HG02973 (cell line): ENCODE measurements around the gene SPRYD3.
"Not testable (repeated sequence)": the region's sequence is repeated elsewhere in the genome, so short reads cannot be mapped to it uniquely, and the experiment has no call there.

ENCODE experiments used
- ATAC-seq: cut with Tn5 transposase; IDR thresholded peaks from one replicate; pipeline ENCODE4 v1.9.1; 2021; ENCODE audit warnings: moderate library complexity; ENCODE audit not compliant: unreplicated experiment

The SPRYD3 gene

DNA sequence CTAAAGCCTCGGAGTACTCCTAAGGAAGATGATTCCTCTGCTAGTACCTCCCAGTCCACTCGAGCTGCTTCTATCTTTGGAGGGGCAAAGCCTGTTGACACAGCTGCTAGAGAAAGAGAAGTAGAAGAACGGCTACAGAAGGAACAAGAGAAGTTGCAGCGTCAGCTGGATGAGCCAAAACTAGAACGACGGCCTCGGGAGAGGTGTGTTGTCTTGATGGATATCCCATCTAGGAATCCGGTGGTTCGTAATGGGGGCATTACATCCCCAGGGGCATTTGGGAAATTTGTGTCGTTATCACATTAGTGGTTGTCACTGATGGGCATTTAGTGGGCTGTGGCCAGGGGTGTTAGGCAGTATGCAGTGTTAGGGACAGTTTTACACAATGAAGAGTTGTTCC is 45.4 kb downstream of the SPRYD3 start:
- ATAC-seq: not testable (repeated sequence)

DNA sequence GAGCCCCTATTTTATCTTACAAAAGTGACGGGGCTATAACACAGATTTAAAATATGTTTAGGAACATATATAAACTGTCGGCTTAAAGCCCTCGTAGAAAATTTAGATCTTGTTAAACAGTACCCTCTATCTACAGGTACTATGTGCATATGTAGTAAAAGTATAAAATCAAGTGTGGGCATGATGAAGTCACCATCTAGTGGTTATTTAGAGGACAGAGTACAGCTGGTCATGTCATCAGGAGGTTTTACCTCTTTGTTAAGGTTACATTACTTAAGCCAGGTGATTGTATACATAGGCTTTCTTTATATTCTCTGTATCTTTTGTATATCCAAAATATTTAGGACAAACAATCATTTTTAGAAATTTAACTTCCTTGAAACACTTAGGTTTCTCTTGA is 47.6 kb downstream of the SPRYD3 start:
- no peak for ATAC-seq

DNA sequence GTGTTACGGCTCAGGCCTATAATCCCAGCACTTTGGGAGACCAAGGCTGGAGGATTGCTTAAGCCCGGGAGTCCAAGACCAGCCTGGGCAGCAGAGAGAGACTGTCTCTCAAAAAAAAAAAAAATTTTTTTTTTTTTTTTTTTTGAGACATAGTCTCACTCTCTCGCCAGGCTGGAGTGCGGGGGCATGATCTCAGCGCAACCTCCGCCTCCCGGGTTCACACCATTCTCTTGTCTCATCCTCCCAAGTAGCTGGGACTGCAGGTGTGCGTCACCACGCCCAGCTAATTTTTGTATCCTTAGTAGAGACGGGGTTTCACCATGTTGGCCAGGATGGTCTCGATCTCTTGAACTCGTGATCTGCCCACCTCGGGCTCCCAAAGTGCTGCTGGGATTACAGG is 52.2 kb downstream of the SPRYD3 start:
- ATAC-seq: not testable (repeated sequence)

DNA sequence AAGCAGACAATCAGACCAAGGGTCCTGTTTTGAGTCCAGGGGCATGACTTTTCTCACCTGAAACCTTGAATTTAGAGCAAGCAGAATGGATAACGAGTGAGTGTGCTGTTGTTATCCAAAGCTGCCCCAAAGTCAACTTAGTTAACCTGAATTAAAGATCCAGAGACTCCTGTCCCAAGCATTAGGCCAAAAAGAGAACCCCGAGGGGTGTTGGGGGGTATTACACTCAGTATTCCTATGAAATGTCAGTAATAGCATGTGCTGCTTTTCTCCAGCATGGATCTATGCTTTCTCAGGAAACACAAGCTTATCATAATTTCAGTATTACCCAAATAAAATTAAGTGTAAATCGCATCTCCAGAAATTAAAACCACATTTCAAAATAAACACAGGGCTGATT is 53.9 kb downstream of the SPRYD3 start:
- ATAC-seq: no peak

DNA sequence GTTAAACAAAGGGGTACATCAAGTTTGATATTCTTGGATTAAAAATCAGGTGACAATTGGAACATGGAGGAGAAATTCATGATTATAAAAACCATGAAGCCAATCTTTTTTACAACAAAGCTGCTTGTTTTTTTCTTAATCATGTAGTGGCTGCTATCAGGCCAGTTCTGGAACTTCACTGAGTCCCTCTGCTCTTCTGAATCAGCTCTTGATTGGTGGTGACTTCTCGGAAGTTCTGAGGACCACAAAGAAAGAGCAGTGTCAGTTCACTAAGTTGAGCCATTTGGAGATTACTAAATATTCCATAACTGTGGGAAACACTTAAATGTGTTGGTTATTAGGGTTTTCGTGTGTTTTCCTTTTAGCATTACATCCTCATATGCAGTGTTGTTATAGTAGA is 64.5 kb downstream of the SPRYD3 start:
- ATAC-seq: no peak
